ENCODE results near the gene PRPF39. TPM values are rescaled to one million over a fixed set of nuclear protein-coding genes. Genes with fewer than 3 reads are reported as not detected.
"Not testable (repeated sequence)": the region's sequence is repeated elsewhere in the genome, so short reads cannot be mapped to it uniquely, and the experiment has no call there.

Gene PRPF39
- polyA plus RNA-seq, 1 donor, result 59.3 TPM

- not testable (repeated sequence) for DNase-seq
These were observed 58.2 kb downstream of the PRPF39 start for GRCh38 chr14:45142083-45142482.

GRCh38 chr14:45144658-45145057 lies 60.7 kb downstream of the PRPF39 start:
- DNase-seq, result no peak

- DNase-seq, result no peak
These were observed 61.3 kb downstream of the PRPF39 start for GRCh38 chr14:45145214-45145613.

- no peak for DNase-seq
These were observed 65.7 kb downstream of the PRPF39 start for GRCh38 chr14:45149602-45150001.

GRCh38 chr14:45150386-45150890 lies 66.5 kb downstream of the PRPF39 start:
- no peak for DNase-seq

GRCh38 chr14:45156067-45156466 lies 72.2 kb downstream of the PRPF39 start:
- DNase-seq, result no peak

Other genes starting within 250 kb of the PRPF39 start
- 14.7 TPM for gene KLHL28, start 122.2 kb upstream of the PRPF39 start, polyA plus RNA-seq (ENCODE audit: insufficient read length)
- gene TOGARAM1, start 121.9 kb upstream of the PRPF39 start, polyA plus RNA-seq (ENCODE audit: insufficient read length), result 28.0 TPM
- 112 TPM for gene FKBP3, start 50.4 kb downstream of the PRPF39 start, polyA plus RNA-seq (ENCODE audit: insufficient read length)
- 5.3 TPM for gene FANCM, start 51.8 kb downstream of the PRPF39 start, polyA plus RNA-seq (ENCODE audit: insufficient read length)
- gene MIS18BP1, start 169.1 kb downstream of the PRPF39 start, polyA plus RNA-seq (ENCODE audit: insufficient read length), result 17.8 TPM